ENCODE measurements around the gene RABEP1. TPM values are rescaled to one million over a fixed set of nuclear protein-coding genes. Genes with fewer than 3 reads are reported as not detected.
A peak's percentile ranks its signal among the peaks of the same experiment; 100 is the strongest.
"Not testable (repeated sequence)": the region's sequence is repeated elsewhere in the genome, so short reads cannot be mapped to it uniquely, and the experiment has no call there.

RABEP1 gene
- total RNA-seq: 10 to 100 TPM; 39.2 to 42.0 TPM

- H3K36me3 Mint-ChIP-seq: peaks cover 8% of the 10 kb centered on the region
- H3K27ac Mint-ChIP-seq: peak within 1 kb of the TSS; percentile 81
- ATAC-seq (ENCODE audit: low read depth) (peak; percentile 87), DNase-seq (peak; percentile 97)
- POLR2A ChIA-PET: interaction anchor here (1.6 kb wide), 1 partner anchor 27 kb away, joined by 5 read pairs; no protein-coding TSS in a partner anchor
- H3K9me3 Mint-ChIP-seq: no peaks in the 10 kb centered on the region
- H3K4me1 Mint-ChIP-seq: peaks cover 22% of the 10 kb centered on the region
- peak within 1 kb of the TSS; percentile 89 for H3K4me3 Mint-ChIP-seq
- H3K27me3 Mint-ChIP-seq: no peaks in the 10 kb centered on the region
These were observed at the start of gene RABEP1 for GRCh38 chr17:5281814-5282641. RABEP1 (plus strand) TSS chr17:5282284; CDS start chr17:5282487, 203 bp downstream.

- H3K36me3 Mint-ChIP-seq; DNase-seq; ATAC-seq (ENCODE audit: low read depth); H3K27me3 Mint-ChIP-seq; POLR2A ChIA-PET; H3K9me3 Mint-ChIP-seq; H3K27ac Mint-ChIP-seq; H3K4me3 Mint-ChIP-seq: not testable (repeated sequence)
- H3K4me1 Mint-ChIP-seq: peaks cover 19% of the 10 kb centered on the region
These were observed 48.6 kb upstream of the RABEP1 start for GRCh38 chr17:5233492-5233891.

GRCh38 chr17:5234645-5235576, 47.2 kb upstream of the RABEP1 start, which contains the start of gene SCIMP:
SCIMP (minus strand) TSS chr17:5234860; CDS start chr17:5234755, 105 bp downstream.
- H3K4me3 Mint-ChIP-seq: no peak within 1 kb of the TSS

GRCh38 chr17:5236938-5237540, 45.0 kb upstream of the RABEP1 start:
- Mint-ChIP-seq H3K27me3 (no peaks in the 10 kb centered on the region), H3K4me1 (peaks cover 14% of the 10 kb centered on the region), H3K27ac (peak overlapping the region; percentile 63), H3K4me3 (no peak overlapping the region), H3K9me3 (no peaks in the 10 kb centered on the region), H3K36me3 (peaks cover 3% of the 10 kb centered on the region)
- peak; percentile 16 for ATAC-seq (ENCODE audit: low read depth)
- DNase-seq: no peak
- POLR2A ChIA-PET: interaction anchor here (1.7 kb wide), 1 partner anchor 10 kb away, joined by 8 read pairs; no protein-coding TSS in a partner anchor

More at GRCh38 chr17:5234645-5235576, 47.2 kb upstream of the RABEP1 start, which contains the start of gene SCIMP:
- Mint-ChIP-seq H3K27me3 (no peaks in the 10 kb centered on the region), H3K9me3 (no peaks in the 10 kb centered on the region), H3K27ac (no peak within 1 kb of the TSS), H3K36me3 (no peaks in the 10 kb centered on the region), H3K4me1 (peaks cover 16% of the 10 kb centered on the region)
- POLR2A ChIA-PET: interaction anchor here (1.5 kb wide), 1 partner anchor 10 kb away, joined by 4 read pairs; no protein-coding TSS in a partner anchor
- no peak for DNase-seq
- ATAC-seq (ENCODE audit: low read depth): no peak

- Mint-ChIP-seq H3K27ac (peak overlapping the region; percentile 63), H3K27me3 (no peaks in the 10 kb centered on the region), H3K4me1 (peaks cover 18% of the 10 kb centered on the region), H3K36me3 (peaks cover 6% of the 10 kb centered on the region), H3K4me3 (no peak overlapping the region), H3K9me3 (peaks cover 2% of the 10 kb centered on the region)
- POLR2A ChIA-PET: interaction anchor here (1.7 kb wide), 1 partner anchor 10 kb away, joined by 8 read pairs; no protein-coding TSS in a partner anchor
- DNase-seq (peak; percentile 46), ATAC-seq (ENCODE audit: low read depth) (peak; percentile 69)
These were observed 44.5 kb upstream of the RABEP1 start for GRCh38 chr17:5237541-5238016.

- DNase-seq: no peak
- peaks cover 25% of the 10 kb centered on the region for H3K4me1 Mint-ChIP-seq
- no peak overlapping the region for H3K27ac Mint-ChIP-seq
- peaks cover 2% of the 10 kb centered on the region for H3K9me3 Mint-ChIP-seq
- POLR2A ChIA-PET: interaction anchor here (1.7 kb wide), 1 partner anchor 11 kb away, joined by 8 read pairs; no protein-coding TSS in a partner anchor
- no peak overlapping the region for H3K4me3 Mint-ChIP-seq
- no peak for ATAC-seq (ENCODE audit: low read depth)
- H3K36me3 Mint-ChIP-seq: peaks cover 6% of the 10 kb centered on the region
- no peaks in the 10 kb centered on the region for H3K27me3 Mint-ChIP-seq
These were observed 43.8 kb upstream of the RABEP1 start for GRCh38 chr17:5238333-5238732.

GRCh38 chr17:5239769-5240168, 42.3 kb upstream of the RABEP1 start:
- H3K4me3 Mint-ChIP-seq; H3K27ac Mint-ChIP-seq; POLR2A ChIA-PET; H3K9me3 Mint-ChIP-seq; ATAC-seq (ENCODE audit: low read depth); H3K36me3 Mint-ChIP-seq; H3K27me3 Mint-ChIP-seq; DNase-seq: not testable (repeated sequence)
- peaks cover 20% of the 10 kb centered on the region for H3K4me1 Mint-ChIP-seq

GRCh38 chr17:5241861-5242671, 40.0 kb upstream of the RABEP1 start:
- Mint-ChIP-seq H3K4me3 (peak overlapping the region; percentile 58), H3K4me1 (peaks cover 20% of the 10 kb centered on the region), H3K36me3 (peaks cover 6% of the 10 kb centered on the region), H3K27me3 (no peaks in the 10 kb centered on the region), H3K9me3 (peaks cover 2% of the 10 kb centered on the region), H3K27ac (peak overlapping the region; percentile 84)
- ATAC-seq (ENCODE audit: low read depth) (peak; percentile 62), DNase-seq (no peak)
- POLR2A ChIA-PET: interaction anchor here (0.9 kb wide), 1 partner anchor 50 kb away, joined by 3 read pairs; no protein-coding TSS in a partner anchor

- Mint-ChIP-seq H3K9me3 (no peaks in the 10 kb centered on the region), H3K4me3 (no peak overlapping the region), H3K27me3 (no peaks in the 10 kb centered on the region), H3K4me1 (peaks cover 10% of the 10 kb centered on the region), H3K27ac (no peak overlapping the region), H3K36me3 (no peaks in the 10 kb centered on the region)
- POLR2A ChIA-PET: no interaction called here
- DNase-seq (no peak), ATAC-seq (ENCODE audit: low read depth) (no peak)
These were observed 34.5 kb upstream of the RABEP1 start for GRCh38 chr17:5247621-5248020.

GRCh38 chr17:5248821-5249479, 33.1 kb upstream of the RABEP1 start:
- H3K36me3 Mint-ChIP-seq: no peaks in the 10 kb centered on the region
- DNase-seq (no peak), ATAC-seq (ENCODE audit: low read depth) (no peak)
- no peaks in the 10 kb centered on the region for H3K9me3 Mint-ChIP-seq
- no peaks in the 10 kb centered on the region for H3K27me3 Mint-ChIP-seq
- no peak overlapping the region for H3K4me3 Mint-ChIP-seq
- POLR2A ChIA-PET: interaction anchor here (0.7 kb wide), 1 partner anchor 124 kb away, joined by 4 read pairs; no protein-coding TSS in a partner anchor
- no peak overlapping the region for H3K27ac Mint-ChIP-seq
- H3K4me1 Mint-ChIP-seq: peaks cover 3% of the 10 kb centered on the region

- H3K9me3 Mint-ChIP-seq: no peaks in the 10 kb centered on the region
- H3K4me3 Mint-ChIP-seq: no peak overlapping the region
- H3K4me1 Mint-ChIP-seq: peaks cover 8% of the 10 kb centered on the region
- no peaks in the 10 kb centered on the region for H3K36me3 Mint-ChIP-seq
- ATAC-seq (ENCODE audit: low read depth) (peak; percentile 70), DNase-seq (no peak)
- H3K27me3 Mint-ChIP-seq: no peaks in the 10 kb centered on the region
- POLR2A ChIA-PET: no interaction called here
- peak overlapping the region; percentile 42 for H3K27ac Mint-ChIP-seq
These were observed 32.5 kb upstream of the RABEP1 start for GRCh38 chr17:5249615-5250014.

Measured in activated naive CD8-positive, alpha-beta T cell treated with anti-CD3 and anti-CD28 coated beads, Interleukin-2, amount 10 ng/mL, durations not matched to agents 7 days and 5 days (primary cell).